ENCODE data around the gene SARDH. TPM values are rescaled to one million over a fixed set of nuclear protein-coding genes. Genes with fewer than 3 reads are reported as not detected.
"Not testable (repeated sequence)": the region's sequence is repeated elsewhere in the genome, so short reads cannot be mapped to it uniquely, and the experiment has no call there.

Gene SARDH
- total RNA-seq, 1 experiment from 2014 or later, result 5.3 TPM

DNA sequence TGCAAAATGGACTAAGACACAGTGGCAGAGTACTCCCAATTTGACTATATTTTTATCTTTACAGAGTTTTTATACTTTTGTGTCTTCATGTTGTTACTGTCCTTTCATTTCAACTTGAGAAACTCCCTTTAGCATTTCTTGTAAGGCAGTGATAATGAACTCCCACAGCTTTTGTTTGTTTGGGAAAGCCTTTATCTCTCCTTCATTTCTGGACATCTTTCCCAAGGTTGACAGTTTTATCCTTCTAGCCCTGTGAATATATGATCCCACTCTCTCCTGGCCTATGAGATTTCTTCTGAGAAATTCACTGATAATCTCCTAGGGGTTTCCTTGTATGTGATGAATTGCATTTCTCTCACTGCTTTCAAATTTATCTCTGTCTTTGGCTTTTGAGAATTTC is 9.2 kb upstream of the SARDH start:
- Mint-ChIP-seq H3K4me1 (peaks cover 3 to 4% of the 10 kb centered on the region in 2 experiments; a peak in 2 of 4 replicates), H3K36me3 (ENCODE audit: insufficient read depth in 1 of 3, low read depth in 3 of 3) (no peaks in the 10 kb centered on the region; a peak in 1 of 7 replicates), H3K27me3 (ENCODE audit: low read depth) (peaks cover 52% of the 10 kb centered on the region), H3K27ac (no peak overlapping the region), H3K9me3 (peaks cover 7% of the 10 kb centered on the region in 2 experiments; a peak in 3 of 5 replicates), H3K4me3 (no peak overlapping the region)
- Histone ChIP-seq H3K9me3 (ENCODE audit: control insufficient read depth, low read depth, low read length) (no peaks in the 10 kb centered on the region), H3K27ac (ENCODE audit: insufficient read length, low read depth, low read length) (no peak overlapping the region), H3K9ac (ENCODE audit: extremely low read depth, insufficient read length, low read length) (no peak overlapping the region), H4K8ac (replicated peaks; ENCODE audit: insufficient read length, low read depth, low read length) (no peak overlapping the region), H3T11ph (ENCODE audit: low read length) (no peak overlapping the region), H3K4me1 (ENCODE audit: insufficient read depth, low read length) (no peaks in the 10 kb centered on the region), H3K18ac (ENCODE audit: insufficient read length, low read depth, low read length) (no peak overlapping the region), H2BK120ac (ENCODE audit: low read depth, low read length, poor library complexity, severe bottlenecking) (no peak overlapping the region), H3K4ac (ENCODE audit: low read depth, low read length) (no peak overlapping the region), H2BK5ac (ENCODE audit: insufficient read length, low read length) (no peak overlapping the region), H2BK15ac (ENCODE audit: low read depth, low read length) (no peak overlapping the region), H3K23ac (ENCODE audit: insufficient read length, low read depth, low read length) (no peak overlapping the region), H3K79me1 (ENCODE audit: insufficient read depth, low read depth, low read length, poor library complexity, severe bottlenecking) (no peaks in the 10 kb centered on the region), H2AFZ (ENCODE audit: low read length) (no peak overlapping the region), H2BK12ac (ENCODE audit: insufficient read length, low read depth, low read length) (no peak overlapping the region), H3K23me2 (ENCODE audit: insufficient read length, low read depth, low read length, poor library complexity, severe bottlenecking) (no peaks in the 10 kb centered on the region), H3K4me2 (ENCODE audit: insufficient read depth, insufficient read length, low read length) (no peak overlapping the region), H4K20me1 (ENCODE audit: control insufficient read depth, insufficient read depth, insufficient read length) (no peaks in the 10 kb centered on the region), H3K56ac (ENCODE audit: insufficient read length, low read depth, low read length) (no peak overlapping the region), H3K79me2 (ENCODE audit: insufficient read depth, low read length) (no peaks in the 10 kb centered on the region), H4K91ac (ENCODE audit: insufficient read length, low read depth, low read length) (no peak overlapping the region), H3K27me3 (ENCODE audit: insufficient read depth, low read length) (no peaks in the 10 kb centered on the region), H3K14ac (ENCODE audit: insufficient read depth, low read length) (no peak overlapping the region), H2BK20ac (ENCODE audit: low read depth, low read length, poor library complexity, severe bottlenecking) (no peak overlapping the region), H4K5ac (ENCODE audit: insufficient read length, low read depth, low read length) (no peak overlapping the region), H2AK5ac (ENCODE audit: insufficient read length, low read length) (no peak overlapping the region)
- TF ChIP-seq, protein P1, sequence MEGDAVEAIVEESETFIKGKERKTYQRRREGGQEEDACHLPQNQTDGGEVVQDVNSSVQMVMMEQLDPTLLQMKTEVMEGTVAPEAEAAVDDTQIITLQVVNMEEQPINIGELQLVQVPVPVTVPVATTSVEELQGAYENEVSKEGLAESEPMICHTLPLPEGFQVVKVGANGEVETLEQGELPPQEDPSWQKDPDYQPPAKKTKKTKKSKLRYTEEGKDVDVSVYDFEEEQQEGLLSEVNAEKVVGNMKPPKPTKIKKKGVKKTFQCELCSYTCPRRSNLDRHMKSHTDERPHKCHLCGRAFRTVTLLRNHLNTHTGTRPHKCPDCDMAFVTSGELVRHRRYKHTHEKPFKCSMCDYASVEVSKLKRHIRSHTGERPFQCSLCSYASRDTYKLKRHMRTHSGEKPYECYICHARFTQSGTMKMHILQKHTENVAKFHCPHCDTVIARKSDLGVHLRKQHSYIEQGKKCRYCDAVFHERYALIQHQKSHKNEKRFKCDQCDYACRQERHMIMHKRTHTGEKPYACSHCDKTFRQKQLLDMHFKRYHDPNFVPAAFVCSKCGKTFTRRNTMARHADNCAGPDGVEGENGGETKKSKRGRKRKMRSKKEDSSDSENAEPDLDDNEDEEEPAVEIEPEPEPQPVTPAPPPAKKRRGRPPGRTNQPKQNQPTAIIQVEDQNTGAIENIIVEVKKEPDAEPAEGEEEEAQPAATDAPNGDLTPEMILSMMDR (conservative IDR thresholded peaks at IDR 0.05), result no peak
- DNase-seq, result no peak

DNA sequence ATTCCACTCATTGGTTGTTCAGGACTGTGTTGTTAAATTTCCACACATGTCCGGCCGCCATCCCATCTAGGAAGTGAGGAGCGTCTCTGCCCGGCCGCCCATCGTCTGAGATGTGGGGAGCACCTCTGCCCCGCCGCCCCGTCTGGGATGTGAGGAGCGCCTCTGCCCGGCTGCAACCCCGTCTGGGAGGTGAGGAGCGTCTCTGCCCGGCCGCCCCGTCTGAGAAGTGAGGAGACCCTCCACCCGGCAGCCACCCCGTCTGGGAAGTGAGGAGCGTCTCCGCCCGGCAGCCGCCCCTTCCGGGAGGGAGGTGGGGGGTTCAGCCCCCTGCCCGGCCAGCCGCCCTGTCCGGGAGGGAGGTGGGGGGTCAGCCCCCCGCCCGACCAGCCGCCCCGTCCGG is 6.4 kb upstream of the SARDH start:
- not testable (repeated sequence) for H2BK15ac ChIP-seq (ENCODE audit: low read depth, low read length); H3K79me1 ChIP-seq (ENCODE audit: insufficient read depth, low read depth, low read length, poor library complexity, severe bottlenecking); H3T11ph ChIP-seq (ENCODE audit: low read length); H2BK20ac ChIP-seq (ENCODE audit: low read depth, low read length, poor library complexity, severe bottlenecking); H4K8ac ChIP-seq (replicated peaks; ENCODE audit: insufficient read length, low read depth, low read length); H3K9me3 ChIP-seq (ENCODE audit: control insufficient read depth, low read depth, low read length); H4K20me1 ChIP-seq (ENCODE audit: control insufficient read depth, insufficient read depth, insufficient read length); H3K23ac ChIP-seq (ENCODE audit: insufficient read length, low read depth, low read length); H3K9ac ChIP-seq (ENCODE audit: extremely low read depth, insufficient read length, low read length); H2BK120ac ChIP-seq (ENCODE audit: low read depth, low read length, poor library complexity, severe bottlenecking); H3K79me2 ChIP-seq (ENCODE audit: insufficient read depth, low read length); H3K4ac ChIP-seq (ENCODE audit: low read depth, low read length); H3K4me1 Mint-ChIP-seq; H2BK12ac ChIP-seq (ENCODE audit: insufficient read length, low read depth, low read length); H3K4me1 ChIP-seq (ENCODE audit: insufficient read depth, low read length); H3K14ac ChIP-seq (ENCODE audit: insufficient read depth, low read length); H2BK5ac ChIP-seq (ENCODE audit: insufficient read length, low read length); H3K27me3 ChIP-seq (ENCODE audit: insufficient read depth, low read length); H3K27ac ChIP-seq (ENCODE audit: insufficient read length, low read depth, low read length); DNase-seq; H2AK5ac ChIP-seq (ENCODE audit: insufficient read length, low read length); H3K4me2 ChIP-seq (ENCODE audit: insufficient read depth, insufficient read length, low read length); H3K18ac ChIP-seq (ENCODE audit: insufficient read length, low read depth, low read length); H3K9me3 Mint-ChIP-seq; H2AFZ ChIP-seq (ENCODE audit: low read length); H3K4me3 Mint-ChIP-seq; H3K56ac ChIP-seq (ENCODE audit: insufficient read length, low read depth, low read length); H4K91ac ChIP-seq (ENCODE audit: insufficient read length, low read depth, low read length); H3K27ac Mint-ChIP-seq; H4K5ac ChIP-seq (ENCODE audit: insufficient read length, low read depth, low read length); H3K23me2 ChIP-seq (ENCODE audit: insufficient read length, low read depth, low read length, poor library complexity, severe bottlenecking); H3K36me3 Mint-ChIP-seq (ENCODE audit: insufficient read depth in 1 of 3, low read depth in 3 of 3)
- no CpG with 5 or more reads among the region's 31 CpGs for WGBS (ENCODE audit: extremely low coverage, insufficient read length, low lambda C conversion rate)
- H3K27me3 Mint-ChIP-seq (ENCODE audit: low read depth), result peaks cover 35% of the 10 kb centered on the region

All from H9 (cell line).